D721Med (cell line): Measurements from ENCODE around the gene CACNG5.

ENCODE experiments used
- DNase-seq: peaks from one replicate; pipeline ENCODE4 v3.0.0; 2011; ENCODE audit warnings: low spot score; ENCODE audit not compliant: insufficient read length
- FAIRE-seq: peaks from 2 replicates; lab custom pipeline; 2011; peaks lifted over from hg19 to GRCh38; lab: Jason Lieb, UNC
- CTCF ChIP-seq: IDR thresholded peaks from 2 replicates; pipeline ENCODE4 v1.5.1; 2012; ENCODE audit warnings: mild to moderate bottlenecking, control low read depth; ENCODE audit not compliant: insufficient read depth; ENCODE audit errors: missing control alignments

Gene CACNG5

GRCh38 chr17:66793814-66794213 lies 41.1 kb upstream of the CACNG5 start:
- no peak for FAIRE-seq
- DNase-seq = no peak
- TF ChIP-seq CTCF = no peak

GRCh38 chr17:66795486-66795885 lies 39.4 kb upstream of the CACNG5 start:
- no peak for TF ChIP-seq CTCF
- DNase-seq = no peak
- no peak for FAIRE-seq

- DNase-seq = no peak
- TF ChIP-seq CTCF = no peak
- no peak for FAIRE-seq
Measured at GRCh38 chr17:66799849-66800537, 34.9 kb upstream of the CACNG5 start.

- FAIRE-seq = no peak
- no peak for DNase-seq
Measured at GRCh38 chr17:66803474-66803951, 31.4 kb upstream of the CACNG5 start.

GRCh38 chr17:66805567-66805966 lies 29.4 kb upstream of the CACNG5 start:
- no peak for TF ChIP-seq CTCF
- DNase-seq = no peak
- FAIRE-seq = no peak

More at GRCh38 chr17:66803474-66803951, 31.4 kb upstream of the CACNG5 start:
- TF ChIP-seq CTCF = no peak

- FAIRE-seq = no peak
- DNase-seq = no peak
- no peak for TF ChIP-seq CTCF
Measured at GRCh38 chr17:66807182-66807581, 27.7 kb upstream of the CACNG5 start.

- FAIRE-seq (no peak), DNase-seq (no peak)
- TF ChIP-seq CTCF = no peak
Measured at GRCh38 chr17:66809408-66809807, 25.5 kb upstream of the CACNG5 start.
